HG02588 (cell line): ENCODE results near the gene ERAP2.

Source experiments
- ATAC-seq: cut with Tn5 transposase; IDR thresholded peaks from one replicate; pipeline ENCODE4 v1.9.1; 2021; ENCODE audit warnings: mild to moderate bottlenecking, moderate library complexity; ENCODE audit not compliant: unreplicated experiment

The ERAP2 gene

GRCh38 chr5:96896276-96896675 is 20.0 kb downstream of the ERAP2 start:
- peak; percentile 56 for ATAC-seq

GRCh38 chr5:96896806-96897205 is 20.5 kb downstream of the ERAP2 start:
- ATAC-seq: peak; percentile 97

- no peak for ATAC-seq
Measured at GRCh38 chr5:96901384-96901783, 25.1 kb downstream of the ERAP2 start.

GRCh38 chr5:96901841-96902240 is 25.5 kb downstream of the ERAP2 start:
- no peak for ATAC-seq

GRCh38 chr5:96902876-96903275 is 26.6 kb downstream of the ERAP2 start:
- no peak for ATAC-seq

GRCh38 chr5:96903300-96903699 is 27.0 kb downstream of the ERAP2 start:
- no peak for ATAC-seq

GRCh38 chr5:96904054-96904931 is 28.0 kb downstream of the ERAP2 start:
- no peak for ATAC-seq

- ATAC-seq: no peak
Measured at GRCh38 chr5:96905864-96906263, 29.6 kb downstream of the ERAP2 start.

- ATAC-seq: no peak
Measured at GRCh38 chr5:96909003-96909402, 32.7 kb downstream of the ERAP2 start.

GRCh38 chr5:96909435-96909834 is 33.1 kb downstream of the ERAP2 start:
- no peak for ATAC-seq

GRCh38 chr5:96911139-96911538 is 34.8 kb downstream of the ERAP2 start:
- ATAC-seq: no peak

GRCh38 chr5:96913233-96913632 is 36.9 kb downstream of the ERAP2 start:
- ATAC-seq: no peak

GRCh38 chr5:96919754-96920197 is 43.5 kb downstream of the ERAP2 start:
- ATAC-seq: peak; percentile 60

GRCh38 chr5:96920744-96921355 is 44.5 kb downstream of the ERAP2 start:
- no peak for ATAC-seq

GRCh38 chr5:96922499-96923244 is 46.4 kb downstream of the ERAP2 start:
- ATAC-seq: no peak

GRCh38 chr5:96924016-96924443 is 47.7 kb downstream of the ERAP2 start:
- no peak for ATAC-seq

- ATAC-seq: no peak
Measured at GRCh38 chr5:96926276-96926675, 50.0 kb downstream of the ERAP2 start.

- no peak for ATAC-seq
Measured at GRCh38 chr5:96927008-96927407, 50.7 kb downstream of the ERAP2 start.

- ATAC-seq: no peak
Measured at GRCh38 chr5:96928931-96929708, 52.8 kb downstream of the ERAP2 start.

- ATAC-seq: no peak
Measured at GRCh38 chr5:96930058-96930457, 53.8 kb downstream of the ERAP2 start.

- no peak for ATAC-seq
Measured at GRCh38 chr5:96930589-96930988, 54.3 kb downstream of the ERAP2 start.
